Sigmoid colon (tissue), 7 donors: ENCODE results near the gene PELI2. TPM values are rescaled to one million over a fixed set of nuclear protein-coding genes. Genes with fewer than 3 reads are reported as not detected.

ENCODE experiments used
- DNase-seq: peaks from one replicate; pipeline ENCODE4 v3.0.0-alpha.2; 2019
- H3K27ac ChIP-seq, 4 donors: fragments of 200-600 bp; sonication (generic); one replicate each; pipeline ENCODE4 v1.5.1; 2016 to 2019; ENCODE audit warnings: mild to moderate bottlenecking in 1 of 4
- H3K27me3 ChIP-seq, 3 donors: fragments of 200-600 bp; sonication (generic); one replicate each; pipeline ENCODE4 v1.5.1; 2019; ENCODE audit warnings: mild to moderate bottlenecking in 1 of 3
- H3K36me3 ChIP-seq, 4 donors: fragments of 200-600 bp; sonication (generic); one replicate each; pipeline ENCODE4 v1.5.1; 2016 to 2019
- H3K4me1 ChIP-seq, 4 donors: fragments of 200-600 bp; sonication (generic); one replicate each; pipeline ENCODE4 v1.5.1; 2017 to 2019
- H3K4me3 ChIP-seq, 4 donors: fragments of 200-600 bp; sonication (generic); one replicate each; pipeline ENCODE4 v1.5.1; 2017 to 2019; ENCODE audit warnings: mild to moderate bottlenecking in 2 of 4, moderate library complexity in 1 of 4
- H3K9me3 ChIP-seq, 4 donors: fragments of 200-600 bp in 3 of 4; sonication (generic) in 3 of 4; one replicate each; pipeline versions ENCODE4 v1.5.1 to v1.6.1; 2013 to 2019
- EP300 ChIP-seq, 4 donors: sonication (generic); formaldehyde crosslinking; IDR thresholded peaks; one replicate each; pipeline ENCODE4 v1.6.1; 2017; ENCODE audit warnings: antibody characterized with exemption in 4 of 4
- POLR2A ChIP-seq, 2 donors: fragments of 450-650 bp; IDR thresholded peaks; one replicate each; pipeline ENCODE4 v1.6.1; 2016; ENCODE audit warnings: antibody characterized with exemption in 2 of 2, mild to moderate bottlenecking in 2 of 2, moderate library complexity in 2 of 2
- POLR2AphosphoS5 ChIP-seq, 4 donors: sonication (generic); formaldehyde crosslinking; IDR thresholded peaks; one replicate each; pipeline ENCODE4 v1.6.1; 2017; ENCODE audit warnings: antibody characterized with exemption in 4 of 4
- WGBS, 2 donors: extraction: QIAGEN DNeasy Blood & Tissue Kit; methylation state at CpG; one replicate each; pipeline ENCODE4 v1.1.7; 2013; 5-methylcytosine and 5-hydroxymethylcytosine counted together
- intact Hi-C: fragments of 100-400 bp; cut with DNase I; formaldehyde crosslinking; loops from one replicate; pipeline ENCODE4 v1.15.1; 2023
- polyA plus RNA-seq, 3 donors: library from polyadenylated mRNA; stranded (reverse); fragments of 200-250 nt; gene quantifications; one replicate each; pipeline ENCODE4 v1.2.3, GENCODE V29; 2013
- total RNA-seq, 4 donors: library from RNA; depleted of rRNA; stranded (reverse); fragments of >200 nt; gene quantifications; one replicate each; pipeline ENCODE4 v1.1.0, GENCODE V29; 2016
- TF ChIP-seq, protein P1 (sequence below), 4 experiments: fragments of 450-650 bp in 3 of 4; fragments of 200-600 bp in 1 of 4; IDR thresholded peaks; one replicate each; pipeline ENCODE4 v1.5.1; 2016 to 2019; ENCODE audit warnings: antibody characterized with exemption in 4 of 4, mild to moderate bottlenecking in 3 of 4, moderate library complexity in 2 of 4
- donor health status: healthy with polysubstance abuse.
- donor health status: Bipolar disorder and iron deficiency.
- donor health status: healthy.

Gene PELI2
- total and polyA plus RNA-seq, 7 donors = 4.5 to 34.3 (median 26.3) TPM

GRCh38 chr14:56292970-56293369 is 174.8 kb downstream of the PELI2 start:
- WGBS, 2 donors = 92 to 93% methylated on average over 3 of the region's 3 CpGs
- Histone ChIP-seq H3K27ac (no peak overlapping the region), H3K27me3 (no peaks in the 10 kb centered on the region), H3K9me3 (no peaks in the 10 kb centered on the region), H3K36me3 (peaks cover 0 to 42% (median 8%) of the 10 kb centered on the region in 4 donors), H3K4me1 (no peaks in the 10 kb centered on the region), H3K4me3 (no peak overlapping the region)
- TF ChIP-seq POLR2AphosphoS5 (IDR thresholded peaks at IDR 0.05) (no peak), POLR2A (IDR thresholded peaks at IDR 0.05) (no peak), EP300 (IDR thresholded peaks at IDR 0.05) (no peak)
- TF ChIP-seq, protein P1, sequence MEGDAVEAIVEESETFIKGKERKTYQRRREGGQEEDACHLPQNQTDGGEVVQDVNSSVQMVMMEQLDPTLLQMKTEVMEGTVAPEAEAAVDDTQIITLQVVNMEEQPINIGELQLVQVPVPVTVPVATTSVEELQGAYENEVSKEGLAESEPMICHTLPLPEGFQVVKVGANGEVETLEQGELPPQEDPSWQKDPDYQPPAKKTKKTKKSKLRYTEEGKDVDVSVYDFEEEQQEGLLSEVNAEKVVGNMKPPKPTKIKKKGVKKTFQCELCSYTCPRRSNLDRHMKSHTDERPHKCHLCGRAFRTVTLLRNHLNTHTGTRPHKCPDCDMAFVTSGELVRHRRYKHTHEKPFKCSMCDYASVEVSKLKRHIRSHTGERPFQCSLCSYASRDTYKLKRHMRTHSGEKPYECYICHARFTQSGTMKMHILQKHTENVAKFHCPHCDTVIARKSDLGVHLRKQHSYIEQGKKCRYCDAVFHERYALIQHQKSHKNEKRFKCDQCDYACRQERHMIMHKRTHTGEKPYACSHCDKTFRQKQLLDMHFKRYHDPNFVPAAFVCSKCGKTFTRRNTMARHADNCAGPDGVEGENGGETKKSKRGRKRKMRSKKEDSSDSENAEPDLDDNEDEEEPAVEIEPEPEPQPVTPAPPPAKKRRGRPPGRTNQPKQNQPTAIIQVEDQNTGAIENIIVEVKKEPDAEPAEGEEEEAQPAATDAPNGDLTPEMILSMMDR (IDR thresholded peaks at IDR 0.05) = no peak
- DNase-seq = no peak
- intact Hi-C loops = no loop called here

DNA sequence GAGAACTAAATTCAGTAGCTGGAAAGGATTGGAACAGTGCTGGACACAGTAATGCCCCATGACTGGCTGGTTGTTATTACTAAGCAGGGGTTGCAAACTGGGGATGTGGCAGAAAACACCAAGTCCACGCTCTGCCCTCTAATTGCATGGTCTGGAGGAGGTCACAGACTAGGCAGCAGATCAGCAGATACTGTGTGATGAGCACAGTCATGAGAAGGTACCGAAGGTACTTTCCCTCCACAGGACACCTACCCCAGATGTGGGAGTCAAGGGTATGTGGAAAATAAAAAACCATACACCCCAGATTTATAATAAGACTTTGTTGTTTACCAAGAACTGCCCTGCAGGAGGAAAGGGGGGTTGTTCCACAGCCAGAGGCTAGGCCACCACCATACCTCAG is 175.3 kb downstream of the PELI2 start:
- H3K36me3 ChIP-seq = peaks cover 0 to 42% (median 8%) of the 10 kb centered on the region in 4 donors

DNA sequence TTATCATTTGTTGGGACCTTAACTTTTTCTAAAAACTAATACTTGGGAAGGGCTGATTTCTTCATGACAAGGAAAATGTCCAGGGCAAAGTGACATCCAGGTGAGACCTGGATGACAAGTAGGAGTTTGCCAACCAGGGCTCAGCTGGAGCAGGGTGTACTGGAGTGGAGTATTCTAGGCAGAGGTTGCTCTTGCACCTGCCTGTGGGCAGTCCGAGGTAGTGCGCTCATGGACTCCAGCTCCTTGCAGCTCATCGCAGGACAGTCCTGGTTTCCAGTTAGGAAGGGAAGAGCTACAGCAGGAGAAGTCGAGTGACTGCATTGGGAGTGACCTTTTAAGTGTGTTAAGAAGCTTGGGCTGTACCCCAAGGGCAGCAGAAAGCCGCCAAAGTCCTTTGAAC is 175.9 kb downstream of the PELI2 start:
- intact Hi-C loops = no loop called here
- Histone ChIP-seq H3K27ac (no peak overlapping the region), H3K9me3 (no peaks in the 10 kb centered on the region), H3K4me1 (no peaks in the 10 kb centered on the region), H3K27me3 (no peaks in the 10 kb centered on the region), H3K36me3 (peaks cover 0 to 39% (median 8%) of the 10 kb centered on the region in 4 donors), H3K4me3 (no peak overlapping the region)
- 90 to 93% methylated on average over 5 of the region's 5 CpGs for WGBS, 2 donors
- TF ChIP-seq POLR2AphosphoS5 (IDR thresholded peaks at IDR 0.05) = no peak
- TF ChIP-seq EP300 (IDR thresholded peaks at IDR 0.05) = no peak
- TF ChIP-seq, protein P1 (IDR thresholded peaks at IDR 0.05) = no peak
- no peak for TF ChIP-seq POLR2A (IDR thresholded peaks at IDR 0.05)
- no peak for DNase-seq

More for the DNA sequence above, 175.3 kb downstream of the PELI2 start:
- intact Hi-C loops = no loop called here
- H3K27me3 ChIP-seq = no peaks in the 10 kb centered on the region
- H3K9me3 ChIP-seq = no peaks in the 10 kb centered on the region
- no peak for DNase-seq
- WGBS, 2 donors = 88 to 96% methylated on average over 2 of the region's 2 CpGs
- TF ChIP-seq POLR2A (IDR thresholded peaks at IDR 0.05) (no peak), POLR2AphosphoS5 (IDR thresholded peaks at IDR 0.05) (no peak), EP300 (IDR thresholded peaks at IDR 0.05) (no peak)
- TF ChIP-seq, protein P1 (IDR thresholded peaks at IDR 0.05) = no peak
- no peak overlapping the region for H3K4me3 ChIP-seq
- H3K4me1 ChIP-seq = no peaks in the 10 kb centered on the region
- no peak overlapping the region for H3K27ac ChIP-seq

DNA sequence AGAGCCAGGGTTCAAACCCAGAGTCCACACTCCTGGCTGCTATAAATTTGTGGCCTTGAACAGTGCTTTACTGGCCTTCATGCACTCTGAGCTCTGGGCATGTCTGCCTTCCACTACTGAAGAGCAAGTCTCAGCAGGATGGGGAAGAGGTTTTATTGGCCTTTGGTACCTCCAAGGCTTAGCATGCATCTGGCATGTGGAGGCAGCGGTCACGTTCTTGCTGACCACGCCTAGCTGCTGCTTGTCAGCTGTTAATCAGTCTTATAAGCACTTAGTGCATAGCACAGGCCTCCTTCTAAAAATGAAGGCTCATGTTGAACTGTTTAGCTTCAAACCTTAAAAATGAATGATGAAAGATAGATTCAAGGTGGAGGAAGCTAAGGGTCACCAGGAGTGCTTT is 177.5 kb downstream of the PELI2 start:
- WGBS, 2 donors = 68 to 79% methylated on average over 3 of the region's 3 CpGs
- no peak for DNase-seq
- H3K27ac ChIP-seq = no peak overlapping the region

More for the DNA sequence above, 177.5 kb downstream of the PELI2 start:
- no peak overlapping the region for H3K4me3 ChIP-seq
- no peaks in the 10 kb centered on the region for H3K27me3 ChIP-seq
- peaks cover 0 to 23% (median 1%) of the 10 kb centered on the region in 4 donors for H3K36me3 ChIP-seq
- no peaks in the 10 kb centered on the region for H3K9me3 ChIP-seq
- H3K4me1 ChIP-seq = no peaks in the 10 kb centered on the region
- no peak for TF ChIP-seq POLR2AphosphoS5 (IDR thresholded peaks at IDR 0.05)
- TF ChIP-seq POLR2A (IDR thresholded peaks at IDR 0.05) = no peak
- TF ChIP-seq, protein P1 (IDR thresholded peaks at IDR 0.05) = no peak
- no peak for TF ChIP-seq EP300 (IDR thresholded peaks at IDR 0.05)
- intact Hi-C loops = no loop called here
